Sigmoid colon (tissue), 4 donors: ENCODE measurements around the gene TMEM40.

Experiments
- CTCF ChIP-seq, 4 experiments: fragments of 450-650 bp in 3 of 4; fragments of 200-600 bp in 1 of 4; IDR thresholded peaks; one replicate each; pipeline ENCODE4 v1.5.1; 2016 to 2019; ENCODE audit warnings: antibody characterized with exemption in 4 of 4, mild to moderate bottlenecking in 3 of 4, moderate library complexity in 2 of 4
- EP300 ChIP-seq, 4 donors: sonication (generic); formaldehyde crosslinking; IDR thresholded peaks; one replicate each; pipeline ENCODE4 v1.6.1; 2017; ENCODE audit warnings: antibody characterized with exemption in 4 of 4
- POLR2A ChIP-seq, 2 donors: fragments of 450-650 bp; IDR thresholded peaks; one replicate each; pipeline ENCODE4 v1.6.1; 2016; ENCODE audit warnings: antibody characterized with exemption in 2 of 2, mild to moderate bottlenecking in 2 of 2, moderate library complexity in 2 of 2

- TF ChIP-seq CTCF (IDR thresholded peaks at IDR 0.05) (no peak), EP300 (IDR thresholded peaks at IDR 0.05) (no peak), POLR2A (IDR thresholded peaks at IDR 0.05) (no peak)
Observed at GRCh38 chr3:12708584-12709192, 50.4 kb downstream of the TMEM40 start.
